ENCODE data around the gene RELB.

The RELB gene

GRCh38 chr19:45058622-45059159 lies 57.4 kb downstream of the RELB start:
- no peak for DNase-seq

GRCh38 chr19:45059258-45059965 lies 58.1 kb downstream of the RELB start:
- peak in 53 of 56 donors; percentile 12 to 92 (median 58) for DNase-seq

- no peak for DNase-seq
Measured at GRCh38 chr19:45061965-45062364, 60.7 kb downstream of the RELB start.

GRCh38 chr19:45063851-45064801 lies 62.9 kb downstream of the RELB start:
- no peak for DNase-seq

- no peak for DNase-seq
Measured at GRCh38 chr19:45066921-45067661, 65.8 kb downstream of the RELB start.

GRCh38 chr19:45068041-45068440 lies 66.8 kb downstream of the RELB start:
- no peak for DNase-seq

- DNase-seq = no peak
Measured at GRCh38 chr19:45069056-45069455, 67.8 kb downstream of the RELB start.

GRCh38 chr19:45070214-45070613 lies 69.0 kb downstream of the RELB start:
- no peak for DNase-seq

GRCh38 chr19:45070861-45071544 lies 69.7 kb downstream of the RELB start:
- DNase-seq = no peak

GRCh38 chr19:45071545-45071938 lies 70.3 kb downstream of the RELB start:
- DNase-seq = no peak

- DNase-seq = peak in 3 of 56 donors; percentile 19 to 46 (median 26)
Measured at GRCh38 chr19:45071969-45072790, 70.9 kb downstream of the RELB start.

- no peak for DNase-seq
Measured at GRCh38 chr19:45074744-45075300, 73.6 kb downstream of the RELB start.

- DNase-seq = peak in 28 of 56 donors; percentile 14 to 54 (median 28)
Measured at GRCh38 chr19:45075301-45076028, 74.2 kb downstream of the RELB start.

GRCh38 chr19:45076029-45076850 lies 75.0 kb downstream of the RELB start, which contains the start of gene ZNF296:
ZNF296 (minus strand) TSS chr19:45076478; CDS start chr19:45076373, 105 bp downstream.
- DNase-seq = peak in 12 of 56 donors; percentile 7 to 46 (median 20)

GRCh38 chr19:45076851-45077730 lies 75.8 kb downstream of the RELB start:
- DNase-seq = no peak

GRCh38 chr19:45078390-45079062 lies 77.3 kb downstream of the RELB start:
- DNase-seq = no peak

Data from amygdala (tissue), 56 donors.